Activated CD4-positive, alpha-beta memory T cell treated with anti-CD3 and anti-CD28 coated beads for 36 hours (primary cell): Measurements from ENCODE around the gene SCMH1. TPM values are rescaled to one million over a fixed set of nuclear protein-coding genes. Genes with fewer than 3 reads are reported as not detected.

Experiments
- CTCF ChIA-PET: fragments of 350-600 bp; sonication (Branson Sonifier 250); formaldehyde crosslinking; loops from one replicate; lab custom pipeline; 2021; ENCODE audit warnings: antibody characterized with exemption, inconsistent platforms; lab: Charles Lee
- POLR2A ChIA-PET: fragments of 350-600 bp; sonication (Branson Sonifier 250); formaldehyde crosslinking; loops from one replicate; lab custom pipeline; 2021; ENCODE audit warnings: antibody characterized with exemption; lab: Charles Lee
- DNase-seq: peaks from one replicate; pipeline ENCODE4 v3.0.0-alpha.2; 2020
- H3K27ac Mint-ChIP-seq: one replicate; pipeline ENCODE4 v1.8.0; 2021; ENCODE audit warnings: mixed read lengths
- H3K27me3 Mint-ChIP-seq: one replicate; pipeline ENCODE4 v1.8.0; 2021; ENCODE audit warnings: mixed read lengths
- H3K36me3 Mint-ChIP-seq: one replicate; pipeline ENCODE4 v1.8.0; 2021; ENCODE audit warnings: mixed read lengths
- H3K4me1 Mint-ChIP-seq: one replicate; pipeline ENCODE4 v1.8.0; 2021; ENCODE audit warnings: low read depth, mixed read lengths
- H3K4me3 Mint-ChIP-seq: one replicate; pipeline ENCODE4 v1.8.0; 2021; ENCODE audit warnings: mild to moderate bottlenecking, mixed read lengths
- H3K9me3 Mint-ChIP-seq: one replicate; pipeline ENCODE4 v1.8.0; 2021; ENCODE audit warnings: mixed read lengths
- intact Hi-C: fragments of 100-400 bp; cut with micrococcal nuclease; formaldehyde crosslinking; loops from one replicate; pipeline ENCODE4 v1.15.1; 2023
- total RNA-seq, 2 experiments: library from RNA; stranded (reverse); gene quantifications; one replicate each; pipeline ENCODE4 v1.2.3, GENCODE V29; 2021

SCMH1 gene
- total RNA-seq = 10 to 100 TPM; 17.7 to 20.7 TPM

- DNase-seq = peak; percentile 65
- H3K27me3 Mint-ChIP-seq = no peaks in the 10 kb centered on the region
- peak within 1 kb of the TSS; percentile 73 for H3K27ac Mint-ChIP-seq
- peaks cover 3% of the 10 kb centered on the region for H3K36me3 Mint-ChIP-seq
- peak within 1 kb of the TSS; percentile 77 for H3K4me3 Mint-ChIP-seq
- CTCF ChIA-PET = no interaction called here
- H3K9me3 Mint-ChIP-seq = no peaks in the 10 kb centered on the region
- peaks cover 11% of the 10 kb centered on the region for H3K4me1 Mint-ChIP-seq
- intact Hi-C loops = loop anchor here (5.0 kb wide), 2 partner anchors 240 to 260 kb away; no protein-coding TSS in a partner anchor
- POLR2A ChIA-PET = interaction anchor here (0.8 kb wide), 1 partner anchor 258 kb away, joined by 3 read pairs; no protein-coding TSS in a partner anchor
Measured at GRCh38 chr1:41241749-41242341, at the start of gene SCMH1. SCMH1 (minus strand) TSS chr1:41242306; CDS start chr1:41186133, 56,173 bp downstream.

GRCh38 chr1:41291195-41291594, 49.1 kb upstream of the SCMH1 start:
- peaks cover 30% of the 10 kb centered on the region for H3K27me3 Mint-ChIP-seq
- no peak for DNase-seq
- no peaks in the 10 kb centered on the region for H3K4me1 Mint-ChIP-seq
- no peaks in the 10 kb centered on the region for H3K9me3 Mint-ChIP-seq
- ChIA-PET POLR2A (no interaction called here), CTCF (interaction anchor here (1.0 kb wide), 1 partner anchor 8 kb away, joined by 4 read pairs; no protein-coding TSS in a partner anchor)
- H3K27ac Mint-ChIP-seq = no peak overlapping the region
- no peaks in the 10 kb centered on the region for H3K36me3 Mint-ChIP-seq
- H3K4me3 Mint-ChIP-seq = no peak overlapping the region
- intact Hi-C loops = no loop called here

GRCh38 chr1:41289196-41289595, 47.1 kb upstream of the SCMH1 start:
- ChIA-PET POLR2A (no interaction called here), CTCF (interaction anchor here (1.0 to 2.2 kb wide), 4 partner anchors 25 to 145 kb away, joined by 3 to 5 read pairs (median 3); no protein-coding TSS in a partner anchor)
- intact Hi-C loops = no loop called here
- no peak for DNase-seq
- no peak overlapping the region for H3K4me3 Mint-ChIP-seq
- H3K27ac Mint-ChIP-seq = no peak overlapping the region
- no peaks in the 10 kb centered on the region for H3K9me3 Mint-ChIP-seq
- no peaks in the 10 kb centered on the region for H3K36me3 Mint-ChIP-seq
- peaks cover 32% of the 10 kb centered on the region for H3K27me3 Mint-ChIP-seq
- H3K4me1 Mint-ChIP-seq = no peaks in the 10 kb centered on the region

GRCh38 chr1:41286992-41287391, 44.9 kb upstream of the SCMH1 start:
- ChIA-PET POLR2A (no interaction called here), CTCF (no interaction called here)
- Mint-ChIP-seq H3K4me1 (no peaks in the 10 kb centered on the region), H3K27ac (no peak overlapping the region), H3K9me3 (no peaks in the 10 kb centered on the region), H3K36me3 (no peaks in the 10 kb centered on the region), H3K27me3 (peaks cover 37% of the 10 kb centered on the region), H3K4me3 (no peak overlapping the region)
- intact Hi-C loops = no loop called here
- no peak for DNase-seq

GRCh38 chr1:41286486-41286885, 44.4 kb upstream of the SCMH1 start:
- POLR2A ChIA-PET = no interaction called here
- Mint-ChIP-seq H3K9me3 (no peaks in the 10 kb centered on the region), H3K27me3 (peaks cover 37% of the 10 kb centered on the region)

GRCh38 chr1:41285818-41286217, 43.7 kb upstream of the SCMH1 start:
- CTCF ChIA-PET = no interaction called here
- intact Hi-C loops = no loop called here
- POLR2A ChIA-PET = no interaction called here
- Mint-ChIP-seq H3K36me3 (no peaks in the 10 kb centered on the region), H3K9me3 (no peaks in the 10 kb centered on the region), H3K27ac (no peak overlapping the region), H3K4me3 (no peak overlapping the region), H3K27me3 (peaks cover 34% of the 10 kb centered on the region), H3K4me1 (no peaks in the 10 kb centered on the region)
- DNase-seq = no peak

More at GRCh38 chr1:41286486-41286885, 44.4 kb upstream of the SCMH1 start:
- CTCF ChIA-PET = no interaction called here
- intact Hi-C loops = no loop called here
- no peaks in the 10 kb centered on the region for H3K4me1 Mint-ChIP-seq
- no peak overlapping the region for H3K27ac Mint-ChIP-seq
- DNase-seq = no peak
- H3K4me3 Mint-ChIP-seq = no peak overlapping the region
- no peaks in the 10 kb centered on the region for H3K36me3 Mint-ChIP-seq

GRCh38 chr1:41284121-41284520, 42.0 kb upstream of the SCMH1 start:
- POLR2A ChIA-PET = no interaction called here
- intact Hi-C loops = loop anchor here (5.0 kb wide), 1 partner anchor 133 kb away; no protein-coding TSS in a partner anchor
- H3K36me3 Mint-ChIP-seq = no peaks in the 10 kb centered on the region
- H3K9me3 Mint-ChIP-seq = no peaks in the 10 kb centered on the region
- DNase-seq = no peak
- H3K4me3 Mint-ChIP-seq = no peak overlapping the region
- H3K27ac Mint-ChIP-seq = no peak overlapping the region
- CTCF ChIA-PET = interaction anchor here (0.6 to 4.8 kb wide), 7 partner anchors 12 to 306 kb away, joined by 3 to 39 read pairs (median 9); no protein-coding TSS in a partner anchor
- H3K4me1 Mint-ChIP-seq = no peaks in the 10 kb centered on the region
- H3K27me3 Mint-ChIP-seq = peaks cover 29% of the 10 kb centered on the region

GRCh38 chr1:41282679-41283317, 40.7 kb upstream of the SCMH1 start:
- H3K4me3 Mint-ChIP-seq = no peak overlapping the region
- ChIA-PET CTCF (interaction anchor here (0.8 to 4.8 kb wide), 20 partner anchors 8 to 150 kb away, joined by 3 to 39 read pairs (median 4); no protein-coding TSS in a partner anchor), POLR2A (no interaction called here)
- no peaks in the 10 kb centered on the region for H3K9me3 Mint-ChIP-seq
- no peak overlapping the region for H3K27ac Mint-ChIP-seq
- peaks cover 32% of the 10 kb centered on the region for H3K27me3 Mint-ChIP-seq
- DNase-seq = peak; percentile 38
- no peaks in the 10 kb centered on the region for H3K36me3 Mint-ChIP-seq
- no peaks in the 10 kb centered on the region for H3K4me1 Mint-ChIP-seq
- intact Hi-C loops = loop anchor here (5.0 kb wide), 1 partner anchor 135 kb away; no protein-coding TSS in a partner anchor

- H3K4me3 Mint-ChIP-seq = no peak overlapping the region
- H3K27ac Mint-ChIP-seq = no peak overlapping the region
- H3K27me3 Mint-ChIP-seq = peaks cover 25% of the 10 kb centered on the region
- CTCF ChIA-PET = interaction anchor here (1.1 to 4.8 kb wide), 3 partner anchors 31 to 152 kb away, joined by 3 to 39 read pairs (median 31); no protein-coding TSS in a partner anchor
- no peak for DNase-seq
- intact Hi-C loops = loop anchor here (5.0 kb wide), 1 partner anchor 136 kb away; no protein-coding TSS in a partner anchor
- H3K9me3 Mint-ChIP-seq = no peaks in the 10 kb centered on the region
- no peaks in the 10 kb centered on the region for H3K36me3 Mint-ChIP-seq
- H3K4me1 Mint-ChIP-seq = no peaks in the 10 kb centered on the region
- POLR2A ChIA-PET = no interaction called here
Measured at GRCh38 chr1:41281334-41281733, 39.2 kb upstream of the SCMH1 start.

- no peaks in the 10 kb centered on the region for H3K9me3 Mint-ChIP-seq
Measured at GRCh38 chr1:41280202-41281032, 38.3 kb upstream of the SCMH1 start.

GRCh38 chr1:41278076-41278475, 36.0 kb upstream of the SCMH1 start:
- CTCF ChIA-PET = no interaction called here

More at GRCh38 chr1:41280202-41281032, 38.3 kb upstream of the SCMH1 start:
- ChIA-PET POLR2A (no interaction called here), CTCF (interaction anchor here (0.5 to 4.8 kb wide), 4 partner anchors 12 to 152 kb away, joined by 3 to 39 read pairs (median 4); no protein-coding TSS in a partner anchor)
- no peaks in the 10 kb centered on the region for H3K36me3 Mint-ChIP-seq
- peaks cover 20% of the 10 kb centered on the region for H3K27me3 Mint-ChIP-seq
- no peak for DNase-seq
- intact Hi-C loops = loop anchor here (5.0 kb wide), 1 partner anchor 137 kb away; no protein-coding TSS in a partner anchor
- H3K4me3 Mint-ChIP-seq = no peak overlapping the region
- H3K4me1 Mint-ChIP-seq = no peaks in the 10 kb centered on the region
- H3K27ac Mint-ChIP-seq = no peak overlapping the region

More at GRCh38 chr1:41278076-41278475, 36.0 kb upstream of the SCMH1 start:
- H3K27me3 Mint-ChIP-seq = peaks cover 20% of the 10 kb centered on the region
- no peak overlapping the region for H3K4me3 Mint-ChIP-seq
- no peak overlapping the region for H3K27ac Mint-ChIP-seq
- intact Hi-C loops = no loop called here
- H3K36me3 Mint-ChIP-seq = no peaks in the 10 kb centered on the region
- POLR2A ChIA-PET = no interaction called here
- no peak for DNase-seq
- H3K9me3 Mint-ChIP-seq = no peaks in the 10 kb centered on the region
- H3K4me1 Mint-ChIP-seq = no peaks in the 10 kb centered on the region
